GM12891 (cell line): Measurements from ENCODE around the gene PSME3.

Experiments used
- PAX5 ChIP-seq: IDR thresholded peaks from 2 replicates; pipeline ENCODE4 v1.6.1; 2011; ENCODE audit warnings: low read length, moderate library complexity, mild to moderate bottlenecking; ENCODE audit not compliant: insufficient read depth, severe bottlenecking
- POLR2A ChIP-seq: IDR thresholded peaks from 2 replicates; pipeline ENCODE4 v1.6.1; 2011; ENCODE audit warnings: low read depth, low read length, control low read depth
- POLR2AphosphoS5 ChIP-seq: IDR thresholded peaks from 2 replicates; pipeline ENCODE4 v1.6.1; 2011; ENCODE audit warnings: low read depth, low read length, control low read depth
- POU2F2 ChIP-seq: IDR thresholded peaks from 2 replicates; pipeline ENCODE4 v1.6.1; 2011; ENCODE audit warnings: low read depth, mild to moderate bottlenecking, control low read depth, low read length, moderate library complexity
- SPI1 ChIP-seq: IDR thresholded peaks from 2 replicates; pipeline ENCODE4 v1.6.1; 2011; ENCODE audit warnings: low read depth, low read length, control low read depth
- TAF1 ChIP-seq: IDR thresholded peaks from 2 replicates; pipeline ENCODE4 v1.6.1; 2011; ENCODE audit warnings: low read depth, low read length, control low read depth

DNA sequence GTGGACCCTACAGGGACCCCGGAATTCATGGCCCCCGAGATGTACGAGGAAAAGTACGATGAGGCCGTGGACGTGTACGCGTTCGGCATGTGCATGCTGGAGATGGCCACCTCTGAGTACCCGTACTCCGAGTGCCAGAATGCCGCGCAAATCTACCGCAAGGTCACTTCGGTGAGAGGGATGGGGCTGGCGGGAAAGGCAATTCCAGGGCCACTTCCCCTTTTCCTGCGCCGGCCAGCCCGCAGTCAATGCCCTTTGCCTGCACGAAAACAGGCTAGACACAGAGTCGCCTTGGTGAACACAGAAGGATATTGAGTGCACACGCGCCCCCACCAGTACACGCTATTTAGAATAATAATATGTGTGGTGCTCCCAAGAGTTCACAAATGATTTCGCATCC, 48.8 kb upstream of the PSME3 start:
- TF ChIP-seq POLR2A (no peak), TAF1 (no peak), POLR2AphosphoS5 (no peak), SPI1 (peak; percentile 63), PAX5 (no peak), POU2F2 (no peak)
